CD4-positive, alpha-beta T cell (primary cell): ENCODE data around the gene GPD1L. TPM values are rescaled to one million over a fixed set of nuclear protein-coding genes. Genes with fewer than 3 reads are reported as not detected.

Source experiments
- ATAC-seq: fragments of 200-7000 bp; cut with Tn5 transposase; one replicate; pipeline ENCODE4 v1.10.0; 2022; ENCODE audit warnings: mild to moderate bottlenecking; ENCODE audit not compliant: poor library complexity
- CTCF ChIA-PET: fragments of 350-600 bp; sonication (Branson Sonifier 250); formaldehyde crosslinking; loops from one replicate; lab custom pipeline; 2021; ENCODE audit warnings: antibody characterized with exemption, inconsistent platforms; lab: Charles Lee
- POLR2A ChIA-PET: fragments of 350-600 bp; sonication (Branson Sonifier 250); formaldehyde crosslinking; loops from one replicate; lab custom pipeline; 2021; ENCODE audit warnings: antibody characterized with exemption, inconsistent platforms; lab: Charles Lee
- DNase-seq, 14 experiments: peaks; one replicate each; pipeline ENCODE4 v3.0.0-alpha.2; 2013 to 2020; ENCODE audit warnings: mixed read lengths in 2 of 14
- H3K27ac ChIP-seq, 2 donors: one replicate each; pipeline versions ENCODE4 v1.5.1 to v1.7.0; 2013; ENCODE audit warnings: low read length in 2 of 2, low read depth in 1 of 2, mild to moderate bottlenecking in 1 of 2
- H3K27me3 ChIP-seq, 2 experiments: 1 replicate in 1 of 2; 2 replicates in 1 of 2; pipeline versions ENCODE4 v1.6.1 to v1.7.0; 2013; ENCODE audit warnings: low read length in 2 of 2, control low read depth in 1 of 2, mild to moderate bottlenecking in 1 of 2, moderate library complexity in 1 of 2; ENCODE audit not compliant: insufficient read depth in 2 of 2, control insufficient read depth in 1 of 2
- H3K36me3 ChIP-seq: one replicate; pipeline ENCODE4 v1.6.1; 2013; ENCODE audit warnings: low read length, control low read depth; ENCODE audit not compliant: insufficient read depth
- H3K4me1 ChIP-seq: one replicate; pipeline ENCODE4 v1.6.1; 2013; ENCODE audit warnings: low read length, control low read depth; ENCODE audit not compliant: insufficient read depth
- H3K4me3 ChIP-seq: one replicate; pipeline ENCODE4 v1.5.1; 2013; ENCODE audit warnings: mild to moderate bottlenecking, low read length, moderate library complexity
- H3K9me3 ChIP-seq, 2 experiments: 1 replicate in 1 of 2; 2 replicates in 1 of 2; pipeline versions ENCODE4 v1.6.1 to v1.7.0; 2013; ENCODE audit warnings: low read length in 2 of 2, mild to moderate bottlenecking in 2 of 2, control low read depth in 1 of 2, moderate library complexity in 1 of 2; ENCODE audit not compliant: control insufficient read depth in 1 of 2, insufficient read depth in 1 of 2
- H3K27ac Mint-ChIP-seq: one replicate; pipeline ENCODE4 v1.8.0; 2020; ENCODE audit warnings: mixed read lengths
- H3K27me3 Mint-ChIP-seq: one replicate; pipeline ENCODE4 v1.8.0; 2021; ENCODE audit warnings: mixed read lengths
- H3K36me3 Mint-ChIP-seq: one replicate; pipeline ENCODE4 v1.8.0; 2021; ENCODE audit warnings: low read depth, mixed read lengths
- H3K4me1 Mint-ChIP-seq: one replicate; pipeline ENCODE4 v1.8.0; 2021; ENCODE audit warnings: low read depth, mixed read lengths
- H3K4me3 Mint-ChIP-seq: one replicate; pipeline ENCODE4 v1.8.0; 2020; ENCODE audit warnings: mild to moderate bottlenecking, mixed read lengths
- H3K9me3 Mint-ChIP-seq: one replicate; pipeline ENCODE4 v1.8.0; 2020; ENCODE audit warnings: mixed read lengths
- CTCF ChIP-seq: fragments of 200-600 bp; IDR thresholded peaks from one replicate; pipeline ENCODE4 v1.8.0; 2022; ENCODE audit warnings: antibody characterized with exemption, mild to moderate bottlenecking
- intact Hi-C, 2 experiments: fragments of 100-400 bp; cut with DNase I in 1 of 2; cut with micrococcal nuclease in 1 of 2; formaldehyde crosslinking; loops; one replicate each; pipeline versions ENCODE4 v1.15.1 to v1.9.0; 2023 to 2025; cut with DNase I, micrococcal nuclease
- total RNA-seq, 174 experiments: library from RNA in 2 of 174; stranded (reverse) in 2 of 174; gene quantifications; one replicate each; pipeline ENCODE4 v1.2.3 and lab custom pipeline; 2021 to 2026

GPD1L gene
- total RNA-seq, 2 experiments from 2014 or later = 15.3 to 16.0 TPM

GRCh38 chr3:32126305-32127015, 20.0 kb downstream of the GPD1L start:
- no peaks in the 10 kb centered on the region for H3K9me3 ChIP-seq
- no peak overlapping the region for H3K27ac ChIP-seq
- H3K9me3 Mint-ChIP-seq = no peaks in the 10 kb centered on the region
- H3K36me3 ChIP-seq = peaks cover 29% of the 10 kb centered on the region
- H3K27me3 Mint-ChIP-seq = no peaks in the 10 kb centered on the region
- CTCF ChIA-PET = no interaction called here
- no peak overlapping the region for H3K4me3 Mint-ChIP-seq
- H3K36me3 Mint-ChIP-seq = peaks cover 39% of the 10 kb centered on the region
- POLR2A ChIA-PET = interaction anchor here (1.2 kb wide), 1 partner anchor 108 kb away, joined by 3 read pairs; no protein-coding TSS in a partner anchor
- H3K4me3 ChIP-seq = no peak overlapping the region
- ATAC-seq = no peak
- H3K4me1 ChIP-seq = no peaks in the 10 kb centered on the region
- no peak for TF ChIP-seq CTCF
- no peaks in the 10 kb centered on the region for H3K27me3 ChIP-seq
- no peak for DNase-seq
- H3K4me1 Mint-ChIP-seq = peaks cover 21% of the 10 kb centered on the region
- intact Hi-C loops = no loop called here
- H3K27ac Mint-ChIP-seq = no peak overlapping the region

- CTCF ChIA-PET = no interaction called here
- Mint-ChIP-seq H3K27me3 (no peaks in the 10 kb centered on the region), H3K4me3 (no peak overlapping the region), H3K27ac (no peak overlapping the region), H3K36me3 (peaks cover 46% of the 10 kb centered on the region), H3K4me1 (peaks cover 21% of the 10 kb centered on the region), H3K9me3 (no peaks in the 10 kb centered on the region)
- DNase-seq (no peak), ATAC-seq (no peak)
- Histone ChIP-seq H3K27ac (no peak overlapping the region), H3K4me1 (no peaks in the 10 kb centered on the region), H3K4me3 (no peak overlapping the region), H3K27me3 (no peaks in the 10 kb centered on the region), H3K36me3 (peaks cover 32% of the 10 kb centered on the region), H3K9me3 (no peaks in the 10 kb centered on the region)
- intact Hi-C loops = no loop called here
- TF ChIP-seq CTCF = no peak
- POLR2A ChIA-PET = interaction anchor here (1.2 kb wide), 1 partner anchor 109 kb away, joined by 3 read pairs; no protein-coding TSS in a partner anchor
Measured at GRCh38 chr3:32127219-32127826, 20.9 kb downstream of the GPD1L start.

- TF ChIP-seq CTCF = no peak
- intact Hi-C loops = no loop called here
- H3K27me3 Mint-ChIP-seq = no peaks in the 10 kb centered on the region
- CTCF ChIA-PET = interaction anchor here (2.5 kb wide), 1 partner anchor 15 kb away, joined by 8 read pairs; no protein-coding TSS in a partner anchor
- peaks cover 35% of the 10 kb centered on the region for H3K36me3 ChIP-seq
- POLR2A ChIA-PET = interaction anchor here (1.2 to 1.5 kb wide), 2 partner anchors 10 to 15 kb away, joined by 3 to 5 read pairs; no protein-coding TSS in a partner anchor
- ATAC-seq (no peak), DNase-seq (no peak)
- H3K27me3 ChIP-seq = no peaks in the 10 kb centered on the region
- H3K27ac Mint-ChIP-seq = no peak overlapping the region
- H3K27ac ChIP-seq = no peak overlapping the region
- peaks cover 16% of the 10 kb centered on the region for H3K4me1 Mint-ChIP-seq
- no peaks in the 10 kb centered on the region for H3K9me3 Mint-ChIP-seq
- peaks cover 49% of the 10 kb centered on the region for H3K36me3 Mint-ChIP-seq
- H3K4me3 ChIP-seq = no peak overlapping the region
- no peak overlapping the region for H3K4me3 Mint-ChIP-seq
- H3K9me3 ChIP-seq = no peaks in the 10 kb centered on the region
- H3K4me1 ChIP-seq = no peaks in the 10 kb centered on the region
Measured at GRCh38 chr3:32128936-32129335, 22.5 kb downstream of the GPD1L start.
